NOMO-1 treated with DMSO at 0.1 percent for 48 hours (cell line): ENCODE measurements around the gene MAFG.

Source experiments
- DNase-seq: peaks from one replicate; lab custom pipeline; 2025; ENCODE audit not compliant: unreplicated experiment; lab: John Stamatoyannopoulos, UW

The MAFG gene

GRCh38 chr17:81927653-81928543, at the start of gene MAFG:
Gene MAFG (minus strand): TSS chr17:81927735. CDS start chr17:81923185, 4,550 bp downstream.
- peak; percentile 86 for DNase-seq

DNA sequence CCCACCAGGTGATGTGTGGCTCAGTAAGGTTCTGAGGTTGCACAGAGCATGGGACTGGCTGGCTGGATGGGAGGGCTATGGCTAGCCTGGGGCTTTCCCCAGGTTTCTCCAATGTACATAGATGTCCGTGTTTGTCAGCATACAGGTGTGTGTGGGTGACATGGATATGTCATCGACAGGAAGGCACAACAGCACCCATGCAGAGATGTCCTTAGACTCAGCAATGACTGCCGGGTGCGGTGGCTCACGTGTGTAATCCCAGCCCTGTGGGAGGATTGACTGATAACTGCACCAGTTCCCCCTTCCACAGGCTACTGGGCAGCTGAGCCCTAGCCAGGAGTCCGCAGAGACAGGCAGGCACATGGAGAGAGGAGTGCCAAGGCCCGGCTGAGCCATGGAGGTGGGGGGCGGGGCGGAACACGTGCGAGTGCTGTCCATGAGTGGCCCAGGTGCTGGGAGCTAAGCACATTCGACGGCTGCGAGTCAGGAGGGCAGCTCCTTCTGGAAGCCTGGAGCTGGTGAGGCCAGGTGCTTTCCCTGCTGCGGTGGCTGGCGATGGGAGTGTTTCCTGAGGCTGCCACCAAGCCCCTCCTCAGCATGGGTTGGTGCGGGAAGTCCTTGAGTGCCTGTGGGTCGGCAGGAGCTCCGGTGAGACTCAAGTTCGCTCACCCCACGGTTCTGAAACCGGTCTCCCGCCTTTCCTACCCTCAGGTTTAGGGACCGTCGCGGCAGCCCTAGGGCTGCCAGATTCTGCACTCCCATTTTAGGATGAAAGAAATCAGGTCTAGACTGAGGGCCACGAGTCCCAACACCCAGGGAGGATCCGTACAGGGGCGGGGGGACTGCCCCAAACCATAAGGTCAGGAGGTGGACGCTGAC, 49.0 kb upstream of the MAFG start:
- no peak for DNase-seq

- no peak for DNase-seq
These were observed 45.9 kb upstream of the MAFG start for GRCh38 chr17:81973432-81973831.

DNA sequence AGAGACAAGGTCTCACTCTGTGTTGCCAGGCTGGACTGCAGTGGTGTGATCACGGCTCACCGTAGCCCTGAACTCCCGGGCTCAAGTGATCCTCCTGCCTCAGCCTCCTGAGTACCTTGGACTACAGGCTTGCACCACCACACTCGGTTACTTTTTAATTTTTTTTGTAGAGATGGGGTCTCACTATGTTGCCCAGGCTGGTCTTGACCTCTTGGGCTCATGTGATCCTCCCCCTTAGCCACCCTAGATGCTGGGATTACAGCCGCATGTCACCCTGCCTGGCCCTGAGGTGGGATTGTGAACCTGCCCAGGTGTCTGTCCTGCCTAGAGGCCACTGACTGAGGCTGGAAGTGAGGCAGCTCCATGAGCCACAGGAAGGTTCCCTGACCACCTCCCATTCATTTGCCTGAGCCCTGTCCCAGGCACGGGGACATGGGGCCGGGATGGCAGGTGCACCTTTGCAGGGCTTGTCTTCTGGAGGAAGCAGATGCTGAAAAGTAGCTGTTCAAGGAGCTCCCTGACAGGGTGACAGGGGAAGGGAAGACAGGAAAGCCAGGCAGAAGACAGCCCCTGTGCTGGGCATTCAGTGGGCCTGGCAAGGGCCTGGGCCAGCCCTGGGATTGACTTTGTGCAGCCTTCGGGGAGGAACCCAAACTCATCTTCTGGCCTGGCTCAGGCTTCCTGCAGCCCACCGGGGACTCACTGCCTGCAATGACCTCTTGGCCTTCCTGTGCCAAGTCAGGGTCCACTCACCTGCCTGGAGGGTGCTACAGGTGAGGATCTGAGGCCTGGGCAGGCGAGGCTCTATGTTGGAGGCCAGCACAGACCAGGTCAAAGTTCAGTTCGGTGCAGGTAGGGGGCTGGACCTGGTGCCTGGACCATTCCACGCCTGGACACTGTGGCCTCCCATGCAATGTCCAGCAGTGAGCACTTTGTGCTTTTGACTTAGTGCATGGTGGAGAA, 41.6 kb upstream of the MAFG start:
- DNase-seq: no peak

GRCh38 chr17:81968396-81968745, 40.8 kb upstream of the MAFG start:
- no peak for DNase-seq

DNA sequence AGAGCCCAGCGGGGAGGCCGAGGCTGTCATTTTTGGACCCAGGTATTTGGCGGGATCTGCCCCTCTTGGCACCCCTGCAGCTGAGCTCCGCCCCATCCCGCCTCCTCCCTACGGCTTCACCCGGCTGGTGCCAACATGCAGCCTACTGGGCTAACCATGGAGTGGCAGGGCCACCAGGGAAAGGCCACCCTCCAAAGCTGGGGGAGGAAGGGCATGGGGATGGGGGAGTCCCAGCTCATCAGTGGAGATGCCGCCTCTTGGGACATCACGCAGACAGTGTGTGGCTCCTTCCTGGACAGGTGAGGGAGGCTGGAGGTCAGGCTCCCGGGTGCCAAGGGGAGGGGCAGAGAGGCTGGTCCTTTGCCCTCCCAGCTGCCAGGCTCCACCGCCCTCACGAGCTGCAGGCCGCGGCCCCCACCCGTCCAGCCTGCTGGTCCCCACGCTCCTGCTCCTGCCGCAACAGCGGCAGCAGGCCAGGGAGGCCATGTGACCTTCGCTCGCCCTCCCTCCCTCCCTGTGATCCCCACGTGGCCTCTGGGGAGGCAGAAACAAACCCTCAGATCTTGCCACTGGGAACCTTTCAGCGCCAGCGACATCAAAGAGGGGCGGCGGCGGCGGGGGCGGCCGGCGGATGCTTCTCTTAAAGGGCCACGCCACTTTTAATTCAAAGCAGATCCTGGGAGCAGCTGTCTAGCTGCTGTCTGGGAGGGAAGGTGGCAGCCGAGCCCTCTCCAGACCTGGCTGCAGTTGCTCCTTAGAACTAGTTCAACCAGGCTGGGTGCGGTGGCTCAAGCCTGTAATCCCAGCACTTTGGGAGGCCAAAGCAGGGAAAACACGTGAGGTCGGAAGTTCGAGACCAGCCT, 40.2 kb upstream of the MAFG start:
- peak; percentile 91 for DNase-seq

- no peak for DNase-seq
These were observed 39.7 kb upstream of the MAFG start for GRCh38 chr17:81967244-81967532.

DNA sequence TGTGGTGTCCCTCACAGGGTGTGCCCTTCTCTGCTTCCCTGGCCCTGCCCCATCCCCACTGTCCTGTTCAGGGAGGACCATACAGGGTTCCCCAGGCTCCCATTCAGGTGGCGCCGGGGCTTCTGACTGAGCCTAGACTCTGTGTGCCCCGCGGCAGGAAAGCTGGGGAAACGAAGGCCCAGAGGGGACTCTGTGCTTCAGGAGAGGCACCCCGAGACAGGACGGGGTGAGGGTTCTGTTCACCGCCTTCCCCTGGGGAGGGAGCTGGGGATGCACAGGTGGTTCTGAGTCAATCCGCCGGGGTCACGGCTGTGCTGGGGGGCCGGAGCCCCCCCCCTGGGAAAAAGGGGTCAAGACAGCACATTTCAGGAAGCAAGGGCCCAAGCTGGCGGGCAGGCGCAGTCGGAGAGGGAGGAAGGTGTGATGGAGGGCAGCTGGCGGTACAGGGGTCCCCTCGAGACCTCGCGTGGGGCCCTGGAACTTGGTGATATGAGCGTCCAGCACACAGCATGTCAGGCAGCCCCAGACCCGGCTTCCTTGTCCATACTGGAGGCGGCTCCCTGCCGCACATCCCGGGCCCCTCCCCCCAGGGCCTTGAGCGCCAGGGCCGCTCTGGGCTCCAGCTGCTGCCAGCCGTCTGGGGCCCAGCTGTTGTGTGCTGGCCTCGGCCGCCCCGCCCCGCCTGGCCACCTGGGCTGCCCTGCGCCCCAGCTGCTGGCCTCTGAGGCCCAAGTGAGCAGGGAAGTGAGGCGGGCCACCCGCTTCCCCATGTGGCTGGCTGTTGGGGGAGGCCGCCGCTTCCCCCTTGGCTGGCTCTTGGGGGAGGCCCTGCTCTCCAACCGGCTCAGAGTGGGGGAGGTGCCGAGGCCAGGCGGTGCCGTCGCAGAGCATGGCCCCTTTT, 39.1 kb upstream of the MAFG start:
- DNase-seq: peak; percentile 81

- no peak for DNase-seq
These were observed 36.7 kb upstream of the MAFG start for GRCh38 chr17:81964081-81964849.

DNA sequence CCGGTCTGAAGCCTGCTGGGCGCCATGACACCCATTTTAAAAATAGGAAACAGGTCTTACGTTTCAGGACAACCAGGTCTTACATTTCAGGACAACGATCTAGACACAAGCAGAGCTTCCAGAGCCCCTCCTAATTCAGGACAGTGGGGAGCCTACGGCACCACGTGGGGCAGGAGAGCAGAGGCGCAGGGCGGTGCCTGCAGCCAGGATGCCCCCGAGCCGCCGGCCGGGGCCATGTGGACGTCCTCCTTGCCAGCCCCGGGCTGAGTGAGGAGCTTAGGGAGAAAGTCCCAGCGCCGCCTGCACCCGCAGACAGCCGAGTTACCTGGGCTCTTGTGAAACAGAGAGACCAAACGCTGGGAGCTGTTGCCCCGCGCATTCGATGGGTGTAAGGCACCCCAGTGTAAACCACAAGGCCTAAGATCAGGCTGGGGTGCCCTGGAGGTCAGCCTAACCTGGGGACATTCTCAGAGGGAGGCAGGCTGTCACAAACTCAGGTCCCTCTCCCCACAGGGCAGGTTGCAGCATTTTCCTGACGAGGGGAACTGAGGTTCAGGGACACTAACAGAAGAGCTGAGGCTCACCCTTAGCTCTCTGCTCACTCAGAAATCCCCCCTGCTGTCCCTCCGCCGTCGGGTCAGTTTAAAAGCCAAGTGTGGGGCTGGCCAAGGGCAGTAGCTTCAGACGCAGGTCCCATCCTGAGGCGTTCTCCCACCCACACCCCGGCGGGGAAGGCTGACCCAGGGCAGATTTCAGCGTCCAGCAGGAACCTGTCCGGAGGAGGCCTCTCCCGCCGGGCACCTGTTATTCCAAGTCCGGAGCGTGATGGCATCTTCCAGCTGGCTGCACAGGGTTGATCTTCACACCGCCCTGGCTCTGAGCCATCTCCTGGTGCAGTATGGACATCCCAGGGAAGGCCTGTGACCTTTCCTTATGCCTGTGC, 35.2 kb upstream of the MAFG start:
- DNase-seq: no peak

- no peak for DNase-seq
These were observed 34.3 kb upstream of the MAFG start for GRCh38 chr17:81961521-81962498.

DNA sequence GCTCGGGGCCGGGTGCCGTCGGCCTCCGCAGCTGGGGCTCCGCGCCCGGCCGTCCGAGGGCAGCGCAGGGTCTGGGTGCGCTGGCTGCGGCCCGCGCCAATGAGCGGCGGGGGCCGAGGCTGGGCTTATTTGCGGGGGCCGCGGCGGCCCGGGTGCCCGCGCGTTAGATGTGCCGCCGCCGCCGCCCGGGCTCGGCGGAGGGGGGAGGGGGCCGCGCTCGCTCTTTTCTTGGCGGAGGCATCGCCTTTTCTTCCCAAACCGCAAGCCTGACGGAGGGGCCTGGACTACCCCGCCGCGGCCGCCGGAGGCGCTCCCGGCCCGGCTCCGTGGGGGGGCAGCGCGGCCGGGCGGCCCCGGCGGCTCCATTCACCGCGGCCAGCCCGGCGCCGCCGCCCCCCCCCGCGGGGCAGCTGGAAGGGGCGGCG, 33.6 kb upstream of the MAFG start, which contains the start of gene NOTUM:
NOTUM (minus strand) TSS at position 101 of the 425 bp plus-strand sequence. CDS start 278 bp downstream, outside the sequence.
- peak; percentile 12 for DNase-seq

DNA sequence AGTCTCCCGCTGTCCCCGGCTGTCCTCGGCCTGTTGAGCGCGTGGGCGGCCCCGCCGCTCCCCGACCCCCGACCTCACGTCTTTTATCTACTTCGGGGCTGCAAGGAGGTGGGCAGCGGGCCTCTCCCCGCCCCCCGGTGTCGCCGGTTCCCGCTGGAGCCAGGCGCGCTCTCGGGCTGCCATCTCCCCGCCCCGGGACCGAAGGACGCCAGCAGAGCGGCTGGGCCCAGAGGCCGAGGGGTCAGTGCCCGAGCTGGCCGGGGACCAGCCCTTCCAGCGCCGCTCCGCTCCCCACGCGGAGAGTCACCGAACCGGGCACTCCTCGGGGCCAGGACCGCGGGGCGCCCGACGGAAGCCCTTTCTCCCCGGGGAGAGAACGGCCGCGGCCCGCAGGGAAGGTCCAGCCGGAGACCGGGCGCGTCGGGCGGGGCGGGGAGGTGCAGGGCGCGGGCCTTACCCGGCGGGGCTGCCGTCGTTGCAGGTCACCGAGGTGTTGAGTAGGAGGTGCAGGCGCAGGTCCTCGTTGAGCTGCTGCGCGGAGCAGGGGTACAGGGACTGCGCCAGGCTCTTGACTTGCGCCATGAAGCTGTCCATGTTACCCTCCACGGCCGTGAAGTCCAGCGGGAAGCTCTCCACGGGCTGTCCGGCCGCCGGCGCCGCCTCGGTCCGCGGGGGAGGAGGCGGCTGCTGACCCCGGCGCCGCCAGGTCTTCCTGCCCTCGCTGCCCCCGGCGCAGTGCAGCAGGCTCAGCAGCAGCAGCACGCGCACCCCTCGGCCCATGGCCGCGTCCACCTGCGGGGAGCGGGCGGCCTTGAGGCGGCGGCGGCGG, 32.8 kb upstream of the MAFG start:
- no peak for DNase-seq

GRCh38 chr17:81959362-81960129, 32.0 kb upstream of the MAFG start:
- DNase-seq: peak; percentile 43
